ENCODE measurements around the gene PNPO.

Gene PNPO

GRCh38 chr17:47995241-47995935 lies 54.0 kb downstream of the PNPO start:
- Histone ChIP-seq H3K4me2 (ENCODE audit: low read length) (no peak overlapping the region), H4K20me1 (ENCODE audit: insufficient read depth, low read length) (no peaks in the 10 kb centered on the region), H3K9ac (ENCODE audit: low read length) (no peak overlapping the region), H3K4me1 (ENCODE audit: insufficient read depth, low read length, severe bottlenecking) (no peaks in the 10 kb centered on the region), H3F3A (ENCODE audit: insufficient read depth, low read length) (no peaks in the 10 kb centered on the region), H2AFZ (ENCODE audit: low read length) (no peak overlapping the region), H3K27me3 (ENCODE audit: insufficient read depth, low read length) (no peaks in the 10 kb centered on the region; the same call in 1 of the 2 replicates), H3K79me2 (ENCODE audit: insufficient read depth, low read length) (no peaks in the 10 kb centered on the region), H3K27ac (ENCODE audit: low read depth, low read length, poor library complexity, severe bottlenecking) (no peak overlapping the region), H3K9me3 (ENCODE audit: low read length) (no peaks in the 10 kb centered on the region), H3K9me2 (ENCODE audit: low read depth, low read length) (no peaks in the 10 kb centered on the region), H3K4me3 (ENCODE audit: low read depth, low read length, poor library complexity, severe bottlenecking) (no peak overlapping the region), H3K36me3 (ENCODE audit: insufficient read depth, low read length) (no peaks in the 10 kb centered on the region)
- no peak for TF ChIP-seq EZH2 (IDR thresholded peaks at IDR 0.05; ENCODE audit: borderline replicate concordance, low read length)
- TF ChIP-seq, protein P1, sequence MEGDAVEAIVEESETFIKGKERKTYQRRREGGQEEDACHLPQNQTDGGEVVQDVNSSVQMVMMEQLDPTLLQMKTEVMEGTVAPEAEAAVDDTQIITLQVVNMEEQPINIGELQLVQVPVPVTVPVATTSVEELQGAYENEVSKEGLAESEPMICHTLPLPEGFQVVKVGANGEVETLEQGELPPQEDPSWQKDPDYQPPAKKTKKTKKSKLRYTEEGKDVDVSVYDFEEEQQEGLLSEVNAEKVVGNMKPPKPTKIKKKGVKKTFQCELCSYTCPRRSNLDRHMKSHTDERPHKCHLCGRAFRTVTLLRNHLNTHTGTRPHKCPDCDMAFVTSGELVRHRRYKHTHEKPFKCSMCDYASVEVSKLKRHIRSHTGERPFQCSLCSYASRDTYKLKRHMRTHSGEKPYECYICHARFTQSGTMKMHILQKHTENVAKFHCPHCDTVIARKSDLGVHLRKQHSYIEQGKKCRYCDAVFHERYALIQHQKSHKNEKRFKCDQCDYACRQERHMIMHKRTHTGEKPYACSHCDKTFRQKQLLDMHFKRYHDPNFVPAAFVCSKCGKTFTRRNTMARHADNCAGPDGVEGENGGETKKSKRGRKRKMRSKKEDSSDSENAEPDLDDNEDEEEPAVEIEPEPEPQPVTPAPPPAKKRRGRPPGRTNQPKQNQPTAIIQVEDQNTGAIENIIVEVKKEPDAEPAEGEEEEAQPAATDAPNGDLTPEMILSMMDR (IDR thresholded peaks at IDR 0.05; ENCODE audit: low read length): no peak

- H3K27ac ChIP-seq (ENCODE audit: low read depth, low read length, poor library complexity, severe bottlenecking): no peak overlapping the region
- no peaks in the 10 kb centered on the region for H3K9me3 ChIP-seq (ENCODE audit: low read length)
- no peaks in the 10 kb centered on the region for H3F3A ChIP-seq (ENCODE audit: insufficient read depth, low read length)
- no peak overlapping the region for H3K4me3 ChIP-seq (ENCODE audit: low read depth, low read length, poor library complexity, severe bottlenecking)
- no peaks in the 10 kb centered on the region for H3K4me1 ChIP-seq (ENCODE audit: insufficient read depth, low read length, severe bottlenecking)
- no peak overlapping the region for H3K4me2 ChIP-seq (ENCODE audit: low read length)
- TF ChIP-seq EZH2 (IDR thresholded peaks at IDR 0.05; ENCODE audit: borderline replicate concordance, low read length): no peak
- TF ChIP-seq, protein P1 (IDR thresholded peaks at IDR 0.05; ENCODE audit: low read length): no peak
- H3K9me2 ChIP-seq (ENCODE audit: low read depth, low read length): no peaks in the 10 kb centered on the region
- no peak overlapping the region for H2AFZ ChIP-seq (ENCODE audit: low read length)
- no peaks in the 10 kb centered on the region for H4K20me1 ChIP-seq (ENCODE audit: insufficient read depth, low read length)
- H3K27me3 ChIP-seq (ENCODE audit: insufficient read depth, low read length): no peaks in the 10 kb centered on the region; the same call in 1 of the 2 replicates
- no peaks in the 10 kb centered on the region for H3K79me2 ChIP-seq (ENCODE audit: insufficient read depth, low read length)
- no peak overlapping the region for H3K9ac ChIP-seq (ENCODE audit: low read length)
- H3K36me3 ChIP-seq (ENCODE audit: insufficient read depth, low read length): no peaks in the 10 kb centered on the region
Measured at GRCh38 chr17:47996201-47996600, 54.8 kb downstream of the PNPO start.

- peaks cover 4% of the 10 kb centered on the region for H3K4me1 ChIP-seq (ENCODE audit: insufficient read depth, low read length, severe bottlenecking)
- no peaks in the 10 kb centered on the region for H3K9me3 ChIP-seq (ENCODE audit: low read length)
- H3K4me2 ChIP-seq (ENCODE audit: low read length): no peak overlapping the region
- TF ChIP-seq, protein P1 (IDR thresholded peaks at IDR 0.05; ENCODE audit: low read length): no peak
- TF ChIP-seq EZH2 (IDR thresholded peaks at IDR 0.05; ENCODE audit: borderline replicate concordance, low read length): no peak
- H4K20me1 ChIP-seq (ENCODE audit: insufficient read depth, low read length): no peaks in the 10 kb centered on the region
- no peak overlapping the region for H3K4me3 ChIP-seq (ENCODE audit: low read depth, low read length, poor library complexity, severe bottlenecking)
- no peaks in the 10 kb centered on the region; the same call in 1 of the 2 replicates for H3K27me3 ChIP-seq (ENCODE audit: insufficient read depth, low read length)
- H3K9ac ChIP-seq (ENCODE audit: low read length): no peak overlapping the region
- no peaks in the 10 kb centered on the region for H3F3A ChIP-seq (ENCODE audit: insufficient read depth, low read length)
- no peaks in the 10 kb centered on the region for H3K36me3 ChIP-seq (ENCODE audit: insufficient read depth, low read length)
- H3K9me2 ChIP-seq (ENCODE audit: low read depth, low read length): no peaks in the 10 kb centered on the region
- H2AFZ ChIP-seq (ENCODE audit: low read length): no peak overlapping the region
- H3K79me2 ChIP-seq (ENCODE audit: insufficient read depth, low read length): no peaks in the 10 kb centered on the region
- H3K27ac ChIP-seq (ENCODE audit: low read depth, low read length, poor library complexity, severe bottlenecking): no peak overlapping the region
Measured at GRCh38 chr17:47997586-47997985, 56.2 kb downstream of the PNPO start.

All from OCI-LY1 (cell line).